Vagina (tissue), 2 donors: ENCODE measurements around the gene SLAIN1. TPM values are rescaled to one million over a fixed set of nuclear protein-coding genes. Genes with fewer than 3 reads are reported as not detected.

Experiments used
- DNase-seq, 2 donors: peaks; one replicate each; pipeline ENCODE4 v3.0.0-alpha.2; 2017; ENCODE audit errors: extremely low spot score in 2 of 2
- H3K27ac ChIP-seq: fragments of 200-600 bp; sonication (generic); one replicate; pipeline ENCODE4 v1.5.1; 2019
- H3K27me3 ChIP-seq: fragments of 200-600 bp; sonication (generic); one replicate; pipeline ENCODE4 v1.5.1; 2019
- H3K36me3 ChIP-seq, 2 donors: fragments of 200-600 bp; sonication (generic); one replicate each; pipeline ENCODE4 v1.5.1; 2017 to 2019
- H3K4me1 ChIP-seq: fragments of 200-600 bp; sonication (generic); one replicate; pipeline ENCODE4 v1.5.1; 2019
- H3K4me3 ChIP-seq, 2 donors: fragments of 200-600 bp; sonication (generic); 1 replicate in 1 of 2; 2 replicates in 1 of 2; pipeline ENCODE4 v1.5.1; 2016 to 2019
- H3K9me3 ChIP-seq: fragments of 200-600 bp; sonication (generic); one replicate; pipeline ENCODE4 v1.5.1; 2019
- CTCF ChIP-seq, 3 experiments: fragments of 450-650 bp in 2 of 3; fragments of 200-600 bp in 1 of 3; sonication (generic) in 1 of 3; IDR thresholded peaks; one replicate each; pipeline ENCODE4 v1.5.1; 2017 to 2019; ENCODE audit warnings: antibody characterized with exemption in 3 of 3, mild to moderate bottlenecking in 2 of 3, moderate library complexity in 2 of 3
- POLR2A ChIP-seq, 2 donors: fragments of 450-650 bp; IDR thresholded peaks; one replicate each; pipeline ENCODE4 v1.6.1; 2017; ENCODE audit warnings: antibody characterized with exemption in 2 of 2, mild to moderate bottlenecking in 2 of 2, moderate library complexity in 2 of 2
- POLR2AphosphoS5 ChIP-seq, 2 donors: sonication (generic); formaldehyde crosslinking; IDR thresholded peaks; one replicate each; pipeline ENCODE4 v1.9.0; 2017; ENCODE audit warnings: antibody characterized with exemption in 2 of 2, mild to moderate bottlenecking in 2 of 2, low read depth in 1 of 2; ENCODE audit not compliant: insufficient read depth in 1 of 2
- intact Hi-C: fragments of 100-400 bp; cut with DNase I; formaldehyde crosslinking; loops from one replicate; pipeline ENCODE4 v1.15.1; 2023
- total RNA-seq: library from RNA; depleted of rRNA; stranded (reverse); fragments of >200 nt; gene quantifications from one replicate; pipeline ENCODE4 v1.2.3, GENCODE V29; 2016

Gene SLAIN1
- total RNA-seq, 1 donor from 2014 or later: 2.2 TPM

- DNase-seq: no peak
- Histone ChIP-seq H3K27ac (no peak overlapping the region), H3K27me3 (no peaks in the 10 kb centered on the region), H3K9me3 (no peaks in the 10 kb centered on the region), H3K4me1 (no peaks in the 10 kb centered on the region), H3K4me3 (no peak overlapping the region), H3K36me3 (no peaks in the 10 kb centered on the region)
- TF ChIP-seq POLR2A (IDR thresholded peaks at IDR 0.05): no peak
- no peak for TF ChIP-seq POLR2AphosphoS5 (IDR thresholded peaks at IDR 0.05; ENCODE audit: insufficient read depth in 1 of 2, low read depth in 1 of 2)
- intact Hi-C loops: no loop called here
Measured at GRCh38 chr13:77732287-77732686, 34.8 kb downstream of the SLAIN1 start.

GRCh38 chr13:77733674-77734073, 36.2 kb downstream of the SLAIN1 start:
- no peaks in the 10 kb centered on the region for H3K9me3 ChIP-seq
- no peak overlapping the region for H3K4me3 ChIP-seq
- no peaks in the 10 kb centered on the region for H3K36me3 ChIP-seq
- no peak for DNase-seq
- TF ChIP-seq POLR2A (IDR thresholded peaks at IDR 0.05) (no peak), POLR2AphosphoS5 (IDR thresholded peaks at IDR 0.05; ENCODE audit: insufficient read depth in 1 of 2, low read depth in 1 of 2) (no peak)
- intact Hi-C loops: no loop called here
- H3K4me1 ChIP-seq: no peaks in the 10 kb centered on the region
- no peaks in the 10 kb centered on the region for H3K27me3 ChIP-seq
- H3K27ac ChIP-seq: no peak overlapping the region

GRCh38 chr13:77737583-77738200, 40.2 kb downstream of the SLAIN1 start:
- DNase-seq: no peak
- no peaks in the 10 kb centered on the region for H3K9me3 ChIP-seq
- no peak overlapping the region for H3K27ac ChIP-seq
- TF ChIP-seq CTCF (IDR thresholded peaks at IDR 0.05) (no peak), POLR2A (IDR thresholded peaks at IDR 0.05) (no peak), POLR2AphosphoS5 (IDR thresholded peaks at IDR 0.05; ENCODE audit: insufficient read depth in 1 of 2, low read depth in 1 of 2) (no peak)
- H3K4me1 ChIP-seq: no peaks in the 10 kb centered on the region
- H3K27me3 ChIP-seq: no peaks in the 10 kb centered on the region
- intact Hi-C loops: loop anchor here (5.0 kb wide), 1 partner anchor 1240 kb away; no protein-coding TSS in a partner anchor
- H3K4me3 ChIP-seq: no peak overlapping the region
- H3K36me3 ChIP-seq: no peaks in the 10 kb centered on the region

- Histone ChIP-seq H3K4me3 (no peak overlapping the region), H3K27me3 (no peaks in the 10 kb centered on the region), H3K9me3 (no peaks in the 10 kb centered on the region), H3K4me1 (no peaks in the 10 kb centered on the region), H3K27ac (no peak overlapping the region), H3K36me3 (no peaks in the 10 kb centered on the region)
- TF ChIP-seq CTCF (IDR thresholded peaks at IDR 0.05) (no peak), POLR2A (IDR thresholded peaks at IDR 0.05) (no peak), POLR2AphosphoS5 (IDR thresholded peaks at IDR 0.05; ENCODE audit: insufficient read depth in 1 of 2, low read depth in 1 of 2) (no peak)
- DNase-seq: no peak
- intact Hi-C loops: no loop called here
Measured at GRCh38 chr13:77740097-77740735, 42.7 kb downstream of the SLAIN1 start.

- Histone ChIP-seq H3K36me3 (no peaks in the 10 kb centered on the region), H3K4me3 (no peak overlapping the region), H3K4me1 (no peaks in the 10 kb centered on the region), H3K27ac (no peak overlapping the region), H3K9me3 (no peaks in the 10 kb centered on the region), H3K27me3 (no peaks in the 10 kb centered on the region)
- DNase-seq: no peak
- intact Hi-C loops: no loop called here
- TF ChIP-seq CTCF (IDR thresholded peaks at IDR 0.05): no peak
- no peak for TF ChIP-seq POLR2A (IDR thresholded peaks at IDR 0.05)
- TF ChIP-seq POLR2AphosphoS5 (IDR thresholded peaks at IDR 0.05; ENCODE audit: insufficient read depth in 1 of 2, low read depth in 1 of 2): no peak
Measured at GRCh38 chr13:77740931-77741596, 43.6 kb downstream of the SLAIN1 start.

GRCh38 chr13:77741597-77741972, 44.1 kb downstream of the SLAIN1 start:
- intact Hi-C loops: no loop called here
- Histone ChIP-seq H3K36me3 (no peaks in the 10 kb centered on the region), H3K4me1 (no peaks in the 10 kb centered on the region), H3K4me3 (no peak overlapping the region), H3K27ac (no peak overlapping the region), H3K27me3 (no peaks in the 10 kb centered on the region), H3K9me3 (no peaks in the 10 kb centered on the region)
- DNase-seq: no peak
- no peak for TF ChIP-seq CTCF (IDR thresholded peaks at IDR 0.05)
- TF ChIP-seq POLR2A (IDR thresholded peaks at IDR 0.05): no peak
- no peak for TF ChIP-seq POLR2AphosphoS5 (IDR thresholded peaks at IDR 0.05; ENCODE audit: insufficient read depth in 1 of 2, low read depth in 1 of 2)
